Measurements from ENCODE around the gene TRIP13.
"Not testable (repeated sequence)": the region's sequence is repeated elsewhere in the genome, so short reads cannot be mapped to it uniquely, and the experiment has no call there.

Gene TRIP13

GRCh38 chr5:851076-851475 is 41.6 kb upstream of the TRIP13 start:
- no peak for DNase-seq (ENCODE audit: low read depth in 1 of 2, low spot score in 1 of 2)
- in situ Hi-C loops (cut with HindIII; ENCODE audit: low pct_unique_long_range_greater_than_20kb, low sequenced_read_pairs), result no loop called here
- TF ChIP-seq JUND (IDR thresholded peaks at IDR 0.05; ENCODE audit: low read depth), result no peak

GRCh38 chr5:851553-851952 is 41.1 kb upstream of the TRIP13 start:
- no peak for TF ChIP-seq JUND (IDR thresholded peaks at IDR 0.05; ENCODE audit: low read depth)
- DNase-seq (ENCODE audit: low read depth in 1 of 2, low spot score in 1 of 2), result no peak
- in situ Hi-C loops (cut with HindIII; ENCODE audit: low pct_unique_long_range_greater_than_20kb, low sequenced_read_pairs), result no loop called here

- in situ Hi-C loops (cut with HindIII; ENCODE audit: low pct_unique_long_range_greater_than_20kb, low sequenced_read_pairs), result no loop called here
- TF ChIP-seq JUND (IDR thresholded peaks at IDR 0.05; ENCODE audit: low read depth), result no peak
- no peak for DNase-seq (ENCODE audit: low read depth in 1 of 2, low spot score in 1 of 2)
Observed at GRCh38 chr5:852018-852417, 40.7 kb upstream of the TRIP13 start.

- no peak for DNase-seq (ENCODE audit: low read depth in 1 of 2, low spot score in 1 of 2)
- in situ Hi-C loops (cut with HindIII; ENCODE audit: low pct_unique_long_range_greater_than_20kb, low sequenced_read_pairs), result no loop called here
- TF ChIP-seq JUND (IDR thresholded peaks at IDR 0.05; ENCODE audit: low read depth), result no peak
Observed at GRCh38 chr5:852431-853401, 40.0 kb upstream of the TRIP13 start.

- DNase-seq (ENCODE audit: low read depth in 1 of 2, low spot score in 1 of 2); in situ Hi-C loops (cut with HindIII; ENCODE audit: low pct_unique_long_range_greater_than_20kb, low sequenced_read_pairs): not testable (repeated sequence)
Observed at GRCh38 chr5:853416-854090, 39.1 kb upstream of the TRIP13 start.

GRCh38 chr5:854217-854616 is 38.5 kb upstream of the TRIP13 start:
- TF ChIP-seq JUND (IDR thresholded peaks at IDR 0.05; ENCODE audit: low read depth), result no peak
- in situ Hi-C loops (cut with HindIII; ENCODE audit: low pct_unique_long_range_greater_than_20kb, low sequenced_read_pairs), result no loop called here
- DNase-seq (ENCODE audit: low read depth in 1 of 2, low spot score in 1 of 2), result no peak

- TF ChIP-seq JUND (IDR thresholded peaks at IDR 0.05; ENCODE audit: low read depth), result no peak
- in situ Hi-C loops (cut with HindIII; ENCODE audit: low pct_unique_long_range_greater_than_20kb, low sequenced_read_pairs), result no loop called here
- no peak for DNase-seq (ENCODE audit: low read depth in 1 of 2, low spot score in 1 of 2)
Observed at GRCh38 chr5:854966-855743, 37.5 kb upstream of the TRIP13 start.

GRCh38 chr5:855771-856530 is 36.7 kb upstream of the TRIP13 start:
- peak in 1 of 2 experiments; percentile 29 for DNase-seq (ENCODE audit: low read depth in 1 of 2, low spot score in 1 of 2)
- no peak for TF ChIP-seq JUND (IDR thresholded peaks at IDR 0.05; ENCODE audit: low read depth)
- in situ Hi-C loops (cut with HindIII; ENCODE audit: low pct_unique_long_range_greater_than_20kb, low sequenced_read_pairs), result no loop called here

- TF ChIP-seq JUND (IDR thresholded peaks at IDR 0.05; ENCODE audit: low read depth), result no peak
Observed at GRCh38 chr5:856531-857425, 35.9 kb upstream of the TRIP13 start.

GRCh38 chr5:858726-859125 is 34.0 kb upstream of the TRIP13 start:
- in situ Hi-C loops (cut with HindIII; ENCODE audit: low pct_unique_long_range_greater_than_20kb, low sequenced_read_pairs), result no loop called here
- no peak for TF ChIP-seq JUND (IDR thresholded peaks at IDR 0.05; ENCODE audit: low read depth)
- no peak for DNase-seq (ENCODE audit: low read depth in 1 of 2, low spot score in 1 of 2)

More at GRCh38 chr5:856531-857425, 35.9 kb upstream of the TRIP13 start:
- no peak for DNase-seq (ENCODE audit: low read depth in 1 of 2, low spot score in 1 of 2)
- in situ Hi-C loops (cut with HindIII; ENCODE audit: low pct_unique_long_range_greater_than_20kb, low sequenced_read_pairs), result no loop called here

- in situ Hi-C loops (cut with HindIII; ENCODE audit: low pct_unique_long_range_greater_than_20kb, low sequenced_read_pairs), result no loop called here
- TF ChIP-seq JUND (IDR thresholded peaks at IDR 0.05; ENCODE audit: low read depth), result no peak
- DNase-seq (ENCODE audit: low read depth in 1 of 2, low spot score in 1 of 2), result no peak
Observed at GRCh38 chr5:859391-859790, 33.3 kb upstream of the TRIP13 start.

All from T47D (cell line).